ENCODE results near the gene IQCF6.
"Not testable (repeated sequence)": the region's sequence is repeated elsewhere in the genome, so short reads cannot be mapped to it uniquely, and the experiment has no call there.

The IQCF6 gene

DNA sequence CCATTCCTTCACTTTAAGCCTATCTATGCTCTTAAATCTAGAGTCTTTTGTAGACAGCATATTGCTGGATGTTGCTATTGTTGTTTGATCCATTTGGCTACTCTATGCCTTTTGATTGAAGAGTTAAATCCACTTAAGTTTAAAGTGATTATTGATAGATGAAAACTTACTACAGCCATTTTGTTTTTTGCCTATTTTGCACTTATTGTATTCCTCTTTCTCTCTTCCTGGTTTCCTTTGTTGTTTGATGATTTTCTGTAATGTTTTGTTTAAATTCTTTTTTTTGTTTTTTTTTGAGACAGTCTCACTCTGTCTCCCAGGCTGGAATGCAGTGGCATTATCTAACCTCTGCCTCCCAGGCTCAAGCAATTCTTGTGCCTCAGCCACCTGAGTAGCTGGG is 19.8 kb downstream of the IQCF6 start:
- DNase-seq, result no peak

DNA sequence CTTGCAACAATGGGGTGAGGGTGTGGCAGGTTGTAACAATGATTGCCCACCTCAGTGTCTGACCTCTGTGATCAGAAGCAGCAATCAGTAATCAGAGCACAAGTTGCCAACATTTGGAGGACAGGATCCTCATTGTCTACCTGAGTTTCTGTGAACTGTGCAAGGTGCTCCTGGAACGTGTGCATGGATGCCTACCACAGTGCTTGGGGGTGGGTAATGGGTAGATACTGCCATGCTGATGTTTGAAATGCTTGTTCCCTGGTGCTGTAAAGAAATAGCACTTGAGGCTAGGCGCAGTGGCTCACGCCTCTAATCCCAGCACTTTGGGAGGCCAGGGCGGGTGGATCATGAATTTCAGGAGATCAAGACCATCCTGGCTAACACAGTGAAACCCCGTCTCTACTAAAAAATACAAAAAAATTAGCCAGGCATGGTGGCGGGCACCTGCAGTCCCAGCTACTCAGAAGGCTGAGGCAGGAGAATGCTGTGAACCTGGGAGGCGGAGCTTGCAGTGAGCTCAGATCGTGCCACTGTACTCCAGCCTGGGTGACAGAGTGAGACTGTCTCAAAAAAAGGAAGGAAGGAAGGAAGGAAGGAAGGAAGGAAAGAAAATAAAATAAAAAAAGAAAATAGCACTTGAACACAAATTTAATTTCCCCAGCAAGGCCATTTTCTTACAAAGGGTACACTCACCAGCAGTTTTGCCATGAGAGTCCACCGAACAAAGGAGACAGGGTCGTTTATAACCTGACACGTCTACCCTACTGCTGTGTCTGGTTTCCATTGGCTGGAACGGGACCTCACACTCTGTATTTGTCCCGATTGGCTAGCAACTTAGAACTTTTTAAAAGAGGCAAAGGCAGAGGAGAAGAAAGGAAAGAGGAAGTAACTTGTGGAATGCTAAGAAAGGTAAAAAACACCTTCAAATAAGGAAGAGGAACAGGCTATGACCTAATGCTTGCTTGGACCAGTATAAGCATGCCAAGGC is 25.0 kb downstream of the IQCF6 start:
- DNase-seq, result not testable (repeated sequence)

DNA sequence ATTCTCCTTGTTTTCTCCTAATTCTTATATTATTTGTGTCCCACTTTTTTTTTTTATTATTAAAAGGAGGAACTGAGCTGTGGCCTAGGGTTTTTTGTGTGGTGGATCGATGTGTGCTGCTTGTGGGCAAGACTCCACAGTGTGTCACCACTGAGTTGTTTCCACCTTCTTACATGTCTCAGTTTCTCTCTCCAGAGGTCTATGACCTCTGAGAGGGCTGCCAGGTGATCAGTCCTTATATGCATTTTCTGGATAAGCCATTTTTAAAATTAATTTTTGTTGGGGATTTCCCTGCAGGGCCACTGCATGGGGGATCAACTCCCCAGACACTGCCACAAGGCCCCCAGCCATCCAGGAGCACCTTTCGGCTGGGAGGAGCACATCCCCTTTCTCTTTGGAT is 27.8 kb downstream of the IQCF6 start:
- DNase-seq, result no peak

DNA sequence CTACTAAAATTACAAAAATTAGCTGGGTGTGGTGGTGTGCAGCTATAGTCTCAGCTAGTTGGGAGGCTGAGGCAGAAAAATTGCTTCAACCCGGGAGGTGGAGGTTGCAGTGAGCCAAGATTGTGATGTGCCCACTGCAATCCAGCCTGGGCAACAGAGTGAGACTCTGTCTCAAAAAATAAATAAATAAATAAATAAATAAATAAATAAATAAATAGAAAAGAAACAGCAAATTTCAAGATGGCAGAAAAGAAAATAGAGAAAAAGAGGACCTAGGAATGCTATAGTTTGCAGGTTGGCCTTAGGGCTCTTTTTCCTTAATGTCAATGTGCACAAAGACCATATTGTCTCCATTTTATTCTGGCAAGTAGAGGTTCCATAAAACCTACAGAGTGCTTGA is 28.2 kb downstream of the IQCF6 start:
- DNase-seq, result no peak

DNA sequence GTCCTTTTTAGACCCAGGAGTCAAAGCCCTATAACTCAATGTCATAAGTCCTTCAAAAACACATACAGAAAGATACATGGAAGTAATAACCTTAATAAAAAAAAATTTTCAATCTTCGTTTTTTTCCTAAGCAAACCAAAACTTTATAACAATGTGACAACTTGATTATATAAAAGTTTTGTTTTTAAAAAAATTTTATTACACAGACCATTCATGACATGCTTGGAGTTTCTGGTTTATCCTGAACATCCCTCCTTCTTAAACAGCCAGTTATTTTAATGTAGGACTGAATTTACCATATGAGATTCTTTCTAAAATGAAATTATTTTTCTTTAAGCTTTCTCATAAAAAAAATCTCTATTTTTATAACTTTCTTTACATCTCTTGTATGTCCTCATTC is 30.7 kb downstream of the IQCF6 start:
- no peak for DNase-seq

DNA sequence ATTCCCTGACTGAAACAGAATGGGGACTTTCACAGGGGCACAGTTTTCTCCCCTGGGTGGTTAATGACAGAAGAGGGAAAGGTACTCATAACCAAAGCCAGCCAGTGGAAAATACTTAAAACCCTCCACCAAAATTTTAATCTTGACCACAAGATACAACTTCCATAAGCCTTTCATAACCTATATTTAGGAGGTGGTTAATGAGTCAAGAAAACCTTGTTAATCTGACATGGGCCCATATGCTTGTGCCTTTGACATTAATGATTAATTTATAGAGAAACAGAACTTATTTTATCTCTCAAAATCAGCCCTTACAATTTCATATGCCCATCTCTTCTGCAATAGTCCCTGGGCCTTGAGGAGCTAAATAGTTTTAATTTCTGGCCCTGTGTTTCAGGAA is 31.2 kb downstream of the IQCF6 start:
- no peak for DNase-seq

DNA sequence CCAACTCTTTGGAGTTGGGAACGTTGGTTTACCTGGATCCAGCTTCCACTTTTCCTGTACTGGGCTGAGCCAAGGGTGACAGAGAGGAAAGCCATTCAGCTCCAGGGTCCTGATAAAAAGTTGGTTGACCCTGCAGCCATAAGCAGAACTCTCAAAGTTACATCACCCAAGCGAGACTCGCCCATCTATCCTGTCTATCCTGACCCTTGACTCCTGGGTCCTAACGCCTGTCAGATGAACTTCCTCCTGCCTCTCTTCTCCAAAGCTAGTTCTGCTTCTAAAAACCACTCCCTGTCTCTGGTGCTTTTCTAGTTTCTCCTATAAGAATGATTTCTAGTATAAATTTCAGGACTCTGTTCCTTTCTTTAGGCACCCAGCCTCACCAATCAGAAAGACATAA is 36.1 kb downstream of the IQCF6 start:
- DNase-seq, result not testable (repeated sequence)

DNA sequence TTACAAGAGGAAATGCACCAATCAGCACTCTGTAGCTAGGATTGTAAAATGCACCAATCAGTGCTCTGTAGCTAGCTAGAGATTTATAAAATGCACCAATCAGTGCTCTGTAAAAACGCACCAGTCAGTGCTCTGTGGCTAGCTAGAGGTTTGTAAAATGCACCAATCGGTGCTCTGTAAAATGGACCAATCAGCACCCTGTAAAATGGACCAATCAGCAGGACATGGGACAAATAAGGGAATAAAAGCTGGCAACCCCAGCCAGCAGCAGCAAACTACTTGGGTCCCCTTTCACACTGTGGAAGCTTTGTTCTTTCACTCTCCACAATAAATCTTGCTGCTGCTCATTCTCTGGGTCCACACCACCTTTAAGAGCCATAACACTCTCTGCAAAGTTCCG is 36.7 kb downstream of the IQCF6 start:
- not testable (repeated sequence) for DNase-seq

DNA sequence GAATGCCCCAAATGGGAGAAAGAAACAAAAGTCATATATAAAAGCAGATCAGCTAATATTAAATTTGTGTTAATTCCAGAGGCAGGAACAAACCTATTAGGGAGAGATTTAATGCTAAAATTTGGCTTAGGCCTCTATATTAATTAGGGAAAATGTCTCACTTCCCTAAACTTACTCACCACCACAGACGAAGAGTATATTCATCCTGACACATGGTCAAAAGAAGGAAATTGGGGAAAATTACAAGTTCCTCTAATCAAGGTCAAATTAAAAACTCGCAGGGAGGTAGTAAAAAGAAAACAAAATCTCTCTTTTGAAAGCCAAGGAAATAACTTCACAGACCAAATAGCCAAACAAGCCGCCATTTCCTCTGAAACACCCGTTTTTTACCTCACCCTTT is 39.9 kb downstream of the IQCF6 start:
- no peak for DNase-seq

DNA sequence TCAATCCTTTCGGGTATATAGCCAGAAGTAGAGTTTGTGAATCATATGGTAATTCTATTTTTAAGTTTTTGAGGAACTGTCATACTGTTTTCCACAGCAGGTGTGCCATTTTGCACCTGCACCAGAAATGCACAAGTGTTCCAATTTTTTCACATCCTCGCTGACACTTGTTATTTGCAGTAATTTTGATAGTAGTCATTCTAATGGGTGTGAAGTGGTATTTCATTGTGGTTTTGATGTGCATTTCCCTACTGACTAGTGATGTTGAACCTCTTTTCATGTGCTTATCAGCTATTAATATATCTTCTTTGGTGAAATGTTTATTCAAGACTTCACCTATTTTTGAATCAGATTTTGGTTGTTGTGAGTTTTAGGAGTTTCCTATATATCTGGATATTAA is 43.1 kb downstream of the IQCF6 start:
- no peak for DNase-seq

DNA sequence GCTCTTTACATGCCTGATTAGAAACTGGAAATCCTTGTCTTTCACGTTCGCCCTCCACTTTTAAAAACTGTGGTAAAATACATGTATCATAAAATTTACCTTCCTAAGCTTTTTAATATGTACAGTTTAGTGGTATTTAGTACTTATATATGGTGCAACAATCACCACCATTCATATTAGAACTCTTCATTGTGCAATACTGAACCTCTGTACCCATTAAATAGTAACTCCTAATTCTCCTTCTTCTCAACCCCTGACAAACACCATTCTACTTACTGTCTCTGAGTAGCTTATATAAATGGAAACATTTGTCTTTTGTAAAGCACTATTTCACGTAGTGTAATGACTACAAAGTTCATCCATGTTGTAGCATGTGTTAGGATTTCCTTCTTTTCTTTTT is 44.0 kb downstream of the IQCF6 start:
- DNase-seq, result no peak

DNA sequence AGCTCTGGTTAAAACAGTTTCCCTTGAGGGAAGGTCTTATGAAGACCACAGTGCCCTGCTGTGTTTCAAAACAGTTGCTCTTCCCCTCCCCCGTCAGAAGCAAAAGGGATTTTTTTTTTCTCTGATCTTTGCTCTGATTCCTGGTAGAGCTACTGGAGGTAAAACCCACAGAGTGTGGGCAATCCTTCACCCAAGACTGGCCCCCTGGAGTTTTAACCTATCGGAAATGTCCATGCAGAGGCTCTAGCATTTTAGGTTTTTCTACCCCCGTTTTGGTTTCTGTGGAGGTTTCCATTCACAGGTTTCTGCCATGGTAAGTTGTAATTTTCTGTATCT is 44.5 kb downstream of the IQCF6 start:
- DNase-seq, result no peak

DNA sequence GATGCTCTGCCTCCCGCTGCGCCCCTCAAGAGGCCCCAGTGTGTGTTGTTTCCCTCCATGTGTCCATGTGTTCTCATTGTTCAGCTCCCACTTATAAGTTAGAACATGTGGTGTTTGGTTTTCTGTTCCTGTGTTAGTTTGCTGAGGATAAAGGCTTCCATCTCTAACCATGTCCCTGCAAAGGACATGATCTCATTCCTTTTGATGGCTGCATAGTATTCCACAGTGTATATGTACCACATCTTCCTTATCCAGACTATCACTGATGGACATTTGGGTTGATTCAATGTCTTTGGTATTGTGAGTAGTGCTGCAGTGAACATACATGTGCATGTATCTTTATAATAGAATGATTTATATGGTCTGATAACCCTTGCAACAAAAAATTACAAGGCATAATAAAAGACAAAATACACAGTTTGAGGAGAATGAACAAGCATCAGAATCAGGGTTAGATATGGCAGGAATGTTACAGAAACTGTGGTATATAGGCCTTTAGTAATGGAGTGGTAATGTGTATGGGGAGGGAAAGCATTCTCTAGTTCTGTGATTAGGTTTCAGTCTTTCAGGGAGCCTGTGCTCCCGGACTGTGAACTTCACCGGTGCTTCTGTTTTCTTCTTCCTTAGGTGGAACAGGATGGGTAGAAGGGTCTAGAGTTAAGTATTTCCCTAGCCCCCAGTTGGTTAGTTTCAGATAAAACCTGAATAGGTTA is 45.0 kb downstream of the IQCF6 start:
- no peak for DNase-seq

DNA sequence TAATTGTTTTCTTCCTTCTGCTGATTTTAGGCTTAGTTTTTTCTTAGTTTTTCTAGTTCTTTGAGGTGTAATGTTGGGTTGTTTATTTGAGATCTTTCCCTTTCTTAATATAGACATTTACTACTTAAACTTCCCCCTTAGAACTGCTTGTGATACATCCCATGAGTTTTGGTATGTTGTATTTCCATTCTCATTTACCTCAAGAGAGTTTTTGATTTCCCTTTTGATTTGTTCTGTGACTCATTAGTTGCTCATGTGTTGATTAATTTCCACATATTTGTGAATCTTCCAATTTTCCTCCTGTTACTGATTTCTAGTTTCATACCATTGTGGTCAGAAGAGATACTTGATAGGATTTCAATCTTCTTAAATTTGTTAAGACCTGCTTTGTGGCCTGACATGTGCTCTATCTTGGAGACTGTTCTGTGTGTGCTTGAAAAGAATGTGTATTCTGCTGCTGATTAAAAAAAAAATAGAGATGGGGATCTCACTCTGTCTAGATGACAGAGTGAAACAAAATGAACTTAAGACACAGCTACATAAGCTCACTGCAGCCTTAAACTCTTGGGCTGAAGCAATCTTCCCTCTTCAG is 49.9 kb downstream of the IQCF6 start:
- no peak for DNase-seq
